Prostate gland (tissue), 2 donors: Measurements from ENCODE around the gene OLIG2.

Source experiments
- CTCF ChIP-seq, 4 experiments: fragments of 200-600 bp in 2 of 4; fragments of 450-650 bp in 2 of 4; sonication (generic) in 2 of 4; IDR thresholded peaks; 1 replicate in 3 of 4; 2 replicates in 1 of 4; pipeline ENCODE4 v1.5.1; 2016 to 2019; ENCODE audit warnings: antibody characterized with exemption in 4 of 4, mild to moderate bottlenecking in 2 of 4, moderate library complexity in 2 of 4
- POLR2A ChIP-seq: fragments of 450-650 bp; IDR thresholded peaks from one replicate; pipeline ENCODE4 v1.6.1; 2016; ENCODE audit warnings: antibody characterized with exemption, mild to moderate bottlenecking

- TF ChIP-seq CTCF (IDR thresholded peaks at IDR 0.05) (no peak), POLR2A (no peak)
These were observed 50.0 kb downstream of the OLIG2 start for GRCh38 chr21:33075596-33076195.
